ENCODE data around the gene RIMS4. TPM values are rescaled to one million over a fixed set of nuclear protein-coding genes. Genes with fewer than 3 reads are reported as not detected.

RIMS4 gene
- total RNA-seq, 1 experiment from 2014 or later, result 10.9 TPM

DNA sequence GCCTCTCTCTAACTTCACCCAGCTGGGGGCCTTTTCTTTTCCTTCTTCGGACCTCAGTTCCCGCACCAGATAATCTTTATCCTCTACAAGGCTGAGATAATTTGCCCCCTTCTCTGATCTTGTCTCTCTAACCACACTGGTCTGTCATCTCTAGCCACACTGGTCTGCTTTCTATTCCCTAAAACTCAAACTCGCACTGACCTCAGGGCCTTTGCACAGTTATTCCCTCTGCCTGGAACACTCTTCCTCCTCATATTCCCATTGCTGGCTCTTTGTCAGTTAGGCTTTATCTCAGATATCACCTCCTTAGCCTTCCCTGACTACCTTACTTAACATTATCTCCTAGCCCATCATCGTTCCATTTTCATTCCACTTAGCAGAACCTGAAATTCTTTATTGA, 7.6 kb downstream of the RIMS4 start:
- no peak for DNase-seq (ENCODE audit: low spot score)
- in situ Hi-C loops (cut with HindIII; ENCODE audit: low sequenced_read_pairs), result no loop called here

DNA sequence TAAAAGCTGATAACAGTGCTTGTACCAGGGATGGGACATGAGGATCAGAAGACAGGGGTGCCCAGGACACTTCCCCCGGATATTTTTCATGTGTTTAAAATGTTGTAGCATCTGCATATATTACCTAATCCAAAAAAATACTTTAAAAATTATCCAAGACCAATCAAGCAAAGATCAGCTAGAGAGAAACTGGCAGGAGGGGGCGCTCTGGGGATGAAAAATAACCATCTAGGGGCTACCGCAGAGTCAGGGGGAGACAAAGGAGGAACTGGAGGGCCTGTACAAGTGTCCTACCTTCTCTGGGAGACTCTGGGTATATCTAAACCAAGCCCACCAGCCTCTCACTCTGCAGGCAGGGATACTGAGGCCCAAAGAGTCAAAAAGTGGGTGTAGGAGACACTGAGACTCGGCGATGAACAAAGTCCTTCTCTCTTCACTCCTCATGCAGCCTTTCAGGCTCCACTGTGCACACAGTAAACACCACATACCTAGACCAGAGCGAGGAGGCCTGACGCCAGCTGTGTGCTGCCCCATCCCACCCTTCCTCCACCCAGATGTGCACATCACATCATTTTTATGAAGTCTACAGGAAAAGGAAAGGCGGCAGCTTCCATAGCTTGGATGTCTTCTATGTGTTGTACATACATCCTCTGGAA, 9.8 kb downstream of the RIMS4 start:
- no peak for DNase-seq (ENCODE audit: low spot score)

DNA sequence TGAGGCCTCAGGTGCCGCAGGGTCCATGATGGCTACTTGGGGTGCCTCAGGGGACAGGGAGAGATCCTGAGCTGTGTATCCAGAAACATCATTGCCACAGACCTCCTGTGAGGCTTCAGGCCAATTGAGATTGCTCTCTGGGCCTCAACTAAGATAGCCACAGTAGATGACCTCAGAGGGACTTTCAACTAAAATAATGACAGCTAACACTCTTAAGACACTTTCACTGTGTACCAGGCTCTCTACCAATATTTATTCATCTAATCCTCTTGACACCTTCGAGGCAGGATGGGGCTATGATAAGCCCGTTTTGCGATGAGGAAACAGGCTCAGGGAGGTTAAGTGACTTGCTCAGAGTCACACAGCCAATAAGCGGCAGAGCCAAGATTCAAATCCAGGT, 10.7 kb downstream of the RIMS4 start:
- no peak for DNase-seq (ENCODE audit: low spot score)
- in situ Hi-C loops (cut with HindIII; ENCODE audit: low sequenced_read_pairs), result no loop called here

More for the DNA sequence above, 9.8 kb downstream of the RIMS4 start:
- in situ Hi-C loops (cut with HindIII; ENCODE audit: low sequenced_read_pairs), result no loop called here

DNA sequence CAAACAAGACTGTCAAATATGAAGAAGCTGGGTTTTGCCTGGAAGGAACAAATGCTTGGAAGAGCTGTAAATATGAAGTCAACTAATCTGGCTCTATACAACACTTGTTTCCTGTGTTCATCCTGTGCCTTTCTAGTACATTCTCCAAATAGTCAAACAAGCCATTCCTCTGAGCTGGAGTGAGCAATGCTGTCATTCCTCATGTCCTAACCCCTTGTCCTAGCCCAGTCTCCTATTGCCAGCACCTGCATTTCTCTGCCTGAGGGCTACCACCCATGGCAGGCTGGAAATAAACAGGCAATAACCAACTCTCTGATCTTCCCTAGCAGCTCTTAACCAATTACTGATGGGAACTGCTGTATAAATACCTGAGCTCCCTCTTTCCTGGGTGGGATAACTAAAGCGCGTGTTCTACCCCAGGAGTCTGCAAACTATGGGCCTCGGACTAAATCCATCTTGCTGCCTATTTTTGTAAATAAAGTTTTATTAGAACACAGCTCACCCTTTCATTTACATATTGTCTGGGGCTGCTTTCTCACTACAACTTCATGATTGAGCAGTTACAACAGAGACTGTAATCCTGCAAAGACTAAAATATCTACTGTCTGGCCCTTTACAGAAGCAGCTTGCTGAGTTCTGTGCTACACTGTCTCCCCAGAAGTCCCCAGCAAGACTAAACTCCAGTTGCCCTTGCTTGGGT, 13.4 kb downstream of the RIMS4 start:
- DNase-seq (ENCODE audit: low spot score), result no peak
- in situ Hi-C loops (cut with HindIII; ENCODE audit: low sequenced_read_pairs), result no loop called here

DNA sequence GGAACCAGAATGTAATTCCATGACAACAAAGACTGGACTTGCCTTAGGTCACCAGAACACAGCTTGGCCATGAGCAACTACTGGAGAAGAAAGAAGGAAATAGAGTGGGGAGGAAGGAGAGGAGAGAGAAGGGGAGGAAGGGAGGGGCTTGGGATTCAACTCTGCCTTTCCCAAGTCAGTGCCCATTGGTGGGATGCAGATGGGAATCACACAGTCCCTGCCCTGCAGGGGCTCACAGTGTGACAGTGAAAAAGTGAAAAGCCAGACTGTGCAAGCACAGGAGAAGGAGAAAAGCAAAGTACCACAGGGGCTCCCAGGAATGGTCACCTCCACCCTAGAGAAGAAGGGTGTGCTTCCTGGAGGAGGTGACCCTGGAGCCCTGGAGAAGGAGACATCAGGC, 14.0 kb downstream of the RIMS4 start:
- DNase-seq (ENCODE audit: low spot score), result no peak
- in situ Hi-C loops (cut with HindIII; ENCODE audit: low sequenced_read_pairs), result no loop called here

DNA sequence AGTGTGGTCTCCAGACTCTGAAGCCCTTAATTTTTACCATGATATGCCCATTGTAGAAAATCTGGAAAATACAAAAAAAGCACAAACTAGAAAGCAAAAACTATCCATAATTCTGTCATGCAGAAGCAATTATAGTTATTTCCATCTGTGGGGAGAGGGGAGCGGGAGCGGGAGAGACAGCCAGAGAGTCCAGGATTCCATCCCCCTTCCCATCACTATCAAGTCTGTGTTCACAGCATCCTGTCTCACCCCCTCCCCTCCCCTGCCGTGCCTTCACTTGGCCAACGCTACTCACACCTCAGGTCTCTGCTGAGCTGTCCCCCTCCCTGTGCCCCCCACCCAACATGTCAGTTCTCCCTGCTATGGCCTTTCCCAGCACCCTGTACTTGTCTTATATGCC, 14.5 kb downstream of the RIMS4 start:
- in situ Hi-C loops (cut with HindIII; ENCODE audit: low sequenced_read_pairs), result no loop called here
- DNase-seq (ENCODE audit: low spot score), result no peak

DNA sequence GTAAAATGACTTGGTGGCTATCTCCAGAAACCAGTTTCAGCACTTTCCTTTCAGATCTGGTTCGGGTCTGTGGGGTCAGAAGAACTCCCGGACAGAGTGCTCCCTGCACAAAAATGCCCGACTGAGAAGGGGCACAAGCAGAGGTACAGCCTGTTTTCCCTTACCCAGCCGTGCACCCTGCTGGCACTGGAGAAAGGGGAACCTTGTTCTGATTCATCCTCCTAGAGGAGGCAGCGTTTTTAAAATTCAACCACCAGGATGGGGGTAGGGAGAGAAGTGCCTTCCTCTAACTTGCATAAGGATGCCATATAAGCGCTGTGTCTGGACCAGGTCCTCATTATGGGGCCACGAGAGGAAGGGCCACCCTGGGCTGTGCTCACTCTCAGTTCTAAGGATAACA, 17.6 kb downstream of the RIMS4 start:
- DNase-seq (ENCODE audit: low spot score), result no peak
- in situ Hi-C loops (cut with HindIII; ENCODE audit: low sequenced_read_pairs), result no loop called here

DNA sequence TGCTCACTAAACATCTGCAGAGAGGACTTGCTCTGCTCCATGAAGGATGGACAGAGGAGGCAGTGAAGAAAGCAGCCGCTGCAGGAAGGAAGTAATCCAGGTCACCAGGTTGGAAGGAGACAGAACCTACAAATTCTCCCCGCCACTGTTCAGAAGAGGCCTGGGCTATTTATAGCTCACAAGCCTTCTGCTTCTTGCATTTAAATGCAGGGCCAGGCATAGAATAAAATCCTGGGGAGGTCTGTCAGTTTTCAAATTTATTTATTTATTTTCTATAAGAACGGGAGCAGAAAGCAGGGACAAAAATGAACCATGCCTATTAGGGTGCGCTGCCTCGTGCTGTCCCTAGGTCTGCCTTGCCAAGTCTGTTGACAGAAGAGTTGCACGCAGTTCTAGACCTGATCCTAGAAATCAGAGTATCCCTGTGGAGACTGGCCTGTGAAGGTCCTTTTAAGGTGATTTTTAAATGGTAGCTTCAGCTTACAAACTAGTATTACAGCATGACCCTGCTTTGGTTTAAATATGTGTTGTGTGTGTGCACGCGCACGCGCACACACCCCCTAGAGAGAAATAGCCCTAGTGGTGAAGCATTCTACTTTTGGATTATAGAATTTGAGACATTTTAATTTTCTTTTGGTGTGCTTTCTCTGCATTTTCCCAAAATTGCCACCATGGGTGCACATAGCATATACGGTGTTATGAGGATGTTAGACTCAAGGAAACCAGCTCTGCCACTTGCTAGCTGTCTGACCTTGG, 19.5 kb downstream of the RIMS4 start:
- peak; percentile 55 for DNase-seq (ENCODE audit: low spot score)
- in situ Hi-C loops (cut with HindIII; ENCODE audit: low sequenced_read_pairs), result no loop called here

DNA sequence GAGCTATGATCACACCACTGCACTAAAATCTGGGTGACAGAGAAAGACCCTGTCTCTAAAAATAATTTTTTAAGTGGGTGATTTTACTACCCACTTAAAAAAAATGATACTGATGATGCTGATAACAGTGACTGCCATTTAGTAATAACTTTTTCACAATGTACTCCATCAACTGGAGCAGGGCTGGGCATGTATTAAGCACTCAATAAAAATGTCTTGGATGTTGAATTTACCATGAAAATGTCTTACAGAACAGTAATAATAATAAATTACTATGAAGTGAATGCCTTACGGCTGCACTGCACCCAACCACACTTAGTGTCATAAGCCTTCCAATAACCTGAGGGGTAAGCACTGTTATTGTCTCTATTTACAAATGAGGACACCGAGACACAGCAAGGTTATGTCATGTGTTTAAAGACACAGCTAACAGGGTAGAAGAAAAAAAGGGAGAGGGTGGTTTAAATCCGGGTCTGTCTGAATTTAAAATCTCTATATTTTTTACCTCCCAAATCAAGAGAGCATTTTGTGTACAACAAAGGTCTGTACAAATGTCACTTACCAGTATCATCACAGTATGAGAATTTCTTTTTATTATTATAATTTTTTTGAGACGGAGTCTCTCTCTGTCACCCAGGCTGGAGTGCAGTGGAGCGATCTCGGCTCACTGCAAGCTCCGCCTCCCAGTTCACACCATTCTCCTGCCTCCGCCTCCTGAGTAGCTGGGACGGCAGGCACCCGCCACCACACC, 21.5 kb downstream of the RIMS4 start:
- no peak for DNase-seq (ENCODE audit: low spot score)
- in situ Hi-C loops (cut with HindIII; ENCODE audit: low sequenced_read_pairs), result no loop called here

DNA sequence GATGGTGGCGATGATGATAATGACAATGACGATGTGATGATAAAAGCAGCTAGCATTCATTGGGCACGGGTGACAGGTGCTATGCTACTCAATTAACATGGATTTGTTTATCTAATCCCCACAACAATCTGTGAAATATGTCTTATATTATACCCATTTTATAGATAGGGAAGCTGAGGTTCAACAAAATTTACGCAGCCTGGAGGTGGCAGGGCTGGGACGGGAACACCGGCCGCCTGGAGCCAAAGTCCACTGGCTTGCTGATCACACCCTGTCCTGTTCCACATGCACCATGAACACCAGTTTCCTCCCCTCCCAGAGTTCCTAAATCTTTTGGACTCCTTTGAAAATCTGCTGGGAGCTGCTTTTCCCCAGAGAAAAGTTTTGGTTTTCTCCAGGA, 23.0 kb downstream of the RIMS4 start:
- DNase-seq (ENCODE audit: low spot score), result no peak
- in situ Hi-C loops (cut with HindIII; ENCODE audit: low sequenced_read_pairs), result no loop called here

DNA sequence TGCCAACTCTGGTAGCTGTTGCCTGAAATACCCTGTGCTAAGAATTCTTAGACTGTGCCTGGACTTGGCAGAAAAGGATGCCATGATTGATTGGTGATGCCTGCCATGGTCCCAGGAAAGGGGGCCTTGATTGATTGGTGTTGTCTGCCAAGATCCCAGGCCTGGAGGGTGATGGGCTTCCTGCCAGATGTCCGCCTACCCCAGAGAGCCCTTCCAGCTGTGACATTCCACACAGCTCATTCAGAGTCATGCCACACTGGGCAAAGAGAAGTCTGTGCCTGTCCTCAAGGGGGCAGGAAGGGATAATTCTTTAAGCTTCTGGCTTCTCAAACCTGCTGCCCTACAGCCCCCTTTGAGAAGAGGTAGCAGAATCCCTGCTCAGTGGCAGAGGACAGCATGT, 24.6 kb downstream of the RIMS4 start:
- in situ Hi-C loops (cut with HindIII; ENCODE audit: low sequenced_read_pairs), result no loop called here

DNA sequence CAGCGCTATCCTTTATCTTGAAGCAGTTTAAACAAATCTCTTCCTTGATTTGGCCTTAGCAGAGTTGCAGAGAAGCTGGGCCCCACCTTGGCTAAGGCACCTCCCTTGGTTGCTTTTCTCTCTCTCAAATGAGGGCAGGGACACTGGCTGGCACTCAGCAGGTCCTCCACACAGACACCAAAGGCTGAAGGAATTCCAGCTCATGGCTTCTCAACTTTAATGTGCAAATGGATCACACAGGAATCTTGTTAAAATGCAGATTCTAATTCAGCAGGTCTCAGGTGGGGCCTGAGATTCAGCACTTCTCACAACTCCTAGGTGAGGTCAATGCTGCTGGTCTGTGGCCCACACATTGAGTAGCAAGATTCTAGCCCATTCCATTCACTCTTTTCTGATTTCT, 25.7 kb downstream of the RIMS4 start:
- in situ Hi-C loops (cut with HindIII; ENCODE audit: low sequenced_read_pairs), result no loop called here
- DNase-seq (ENCODE audit: low spot score), result no peak

More for the DNA sequence above, 24.6 kb downstream of the RIMS4 start:
- no peak for DNase-seq (ENCODE audit: low spot score)

DNA sequence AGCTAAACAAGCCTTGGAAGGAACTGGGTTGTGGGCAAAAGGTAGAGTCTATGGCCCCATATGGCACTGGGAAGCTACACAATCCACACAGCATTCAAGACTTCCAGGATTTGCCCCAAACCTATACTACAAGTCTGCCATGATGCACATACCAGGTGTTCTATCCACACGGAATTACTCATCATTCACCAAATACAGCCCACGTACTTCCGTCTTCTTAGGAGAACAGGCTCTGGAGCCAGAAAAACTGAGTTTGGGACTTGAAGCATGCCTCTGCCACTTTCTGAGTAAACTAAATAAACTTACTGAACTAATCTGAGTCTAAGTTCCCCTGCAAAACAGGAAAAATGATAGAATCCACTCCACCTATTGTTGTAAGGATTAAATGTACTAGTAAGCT, 28.6 kb downstream of the RIMS4 start:
- no peak for DNase-seq (ENCODE audit: low spot score)

DNA sequence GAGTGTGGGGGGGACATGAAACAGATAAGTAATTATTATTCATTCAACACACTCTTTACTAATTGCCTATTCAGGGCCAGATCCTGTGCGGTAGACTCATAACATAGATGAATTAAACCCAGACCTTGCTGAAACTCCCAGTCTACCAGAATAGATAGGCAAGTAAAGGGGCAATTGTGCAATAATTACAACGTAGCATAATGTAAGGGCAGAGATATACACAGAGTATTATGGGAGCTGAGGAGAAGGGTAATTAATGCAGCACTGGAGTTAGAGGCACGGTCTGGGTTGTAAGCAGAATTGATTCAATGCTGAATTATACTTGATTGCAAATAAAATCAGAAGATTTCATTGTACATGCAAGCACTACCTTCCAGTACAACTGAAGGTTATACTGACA, 29.2 kb downstream of the RIMS4 start:
- in situ Hi-C loops (cut with HindIII; ENCODE audit: low sequenced_read_pairs), result no loop called here
- DNase-seq (ENCODE audit: low spot score), result no peak

More for the DNA sequence above, 28.6 kb downstream of the RIMS4 start:
- in situ Hi-C loops (cut with HindIII; ENCODE audit: low sequenced_read_pairs), result no loop called here

DNA sequence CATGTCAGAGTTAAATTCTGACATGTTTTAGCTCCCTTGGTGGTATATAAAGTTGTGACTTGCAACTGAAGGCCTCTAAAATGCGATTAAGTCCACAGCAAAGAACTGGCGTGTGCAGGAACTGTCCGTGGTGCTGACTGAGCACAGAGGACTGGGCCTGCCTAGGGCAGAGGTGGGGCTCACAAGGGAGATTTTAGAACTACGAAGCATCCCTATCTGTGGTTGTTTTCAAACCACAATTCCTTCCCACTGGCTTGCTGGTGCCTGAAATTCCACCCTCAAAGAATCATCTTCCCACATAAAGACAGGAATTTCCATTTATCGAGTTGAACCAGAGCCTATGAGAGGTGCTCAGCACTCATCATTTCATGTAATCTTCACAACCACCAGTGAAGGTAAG, 30.1 kb downstream of the RIMS4 start:
- no peak for DNase-seq (ENCODE audit: low spot score)
- in situ Hi-C loops (cut with HindIII; ENCODE audit: low sequenced_read_pairs), result no loop called here

DNA sequence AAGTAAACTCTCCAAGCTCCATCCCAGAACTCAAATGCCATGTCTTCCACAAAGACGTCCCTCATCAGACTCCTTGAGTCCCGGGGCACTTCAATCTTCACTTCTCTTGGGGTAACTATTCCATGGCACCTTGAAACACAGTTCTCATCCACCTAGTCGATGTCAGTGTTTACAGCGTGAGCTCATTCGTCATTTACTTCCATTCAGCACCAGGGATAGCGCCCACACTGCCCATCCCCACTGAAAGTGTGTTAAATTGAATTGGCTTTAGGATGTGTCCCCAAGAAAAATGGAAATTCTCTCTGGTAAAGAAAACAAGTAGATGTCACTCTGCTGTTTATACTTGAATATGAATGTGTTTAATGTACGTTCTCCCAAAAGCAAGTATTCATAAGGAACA, 33.4 kb downstream of the RIMS4 start:
- no peak for DNase-seq (ENCODE audit: low spot score)
- in situ Hi-C loops (cut with HindIII; ENCODE audit: low sequenced_read_pairs), result no loop called here

DNA sequence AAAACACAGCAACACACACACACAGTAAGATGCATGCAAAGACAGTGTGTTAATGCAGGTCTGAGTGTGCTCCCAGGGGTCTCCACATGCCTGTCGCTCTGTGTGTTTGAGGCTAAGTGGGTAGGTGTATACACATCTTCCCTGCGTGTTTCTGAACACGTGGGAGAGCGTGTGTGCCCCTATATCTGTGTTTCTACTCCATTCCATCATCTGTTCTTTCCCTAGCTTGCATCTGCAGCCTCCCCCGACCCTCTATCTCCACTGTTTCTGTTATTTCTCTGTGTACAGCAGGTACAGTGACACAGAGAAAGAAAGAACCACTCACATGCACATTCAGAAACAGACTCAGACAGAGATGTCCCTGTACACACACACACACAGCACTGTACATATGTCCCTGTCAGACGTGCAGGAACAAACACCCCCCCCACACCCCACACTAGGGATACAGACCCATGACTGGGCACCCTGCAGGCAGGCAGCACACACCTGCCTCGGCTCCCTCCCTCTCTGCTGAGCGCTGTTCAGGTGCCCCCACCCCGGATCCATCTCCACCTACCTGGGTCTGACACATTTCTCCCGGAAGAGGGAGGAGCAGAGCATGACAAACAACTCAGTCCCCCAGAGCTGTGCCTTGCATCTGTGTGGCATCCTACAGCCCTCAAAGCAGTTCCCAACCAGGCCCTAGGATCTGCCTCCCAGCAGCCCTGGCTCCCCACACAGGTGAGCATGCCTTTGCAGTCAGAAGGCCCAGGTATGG, 37.1 kb downstream of the RIMS4 start:
- in situ Hi-C loops (cut with HindIII; ENCODE audit: low sequenced_read_pairs), result no loop called here
- no peak for DNase-seq (ENCODE audit: low spot score)

DNA sequence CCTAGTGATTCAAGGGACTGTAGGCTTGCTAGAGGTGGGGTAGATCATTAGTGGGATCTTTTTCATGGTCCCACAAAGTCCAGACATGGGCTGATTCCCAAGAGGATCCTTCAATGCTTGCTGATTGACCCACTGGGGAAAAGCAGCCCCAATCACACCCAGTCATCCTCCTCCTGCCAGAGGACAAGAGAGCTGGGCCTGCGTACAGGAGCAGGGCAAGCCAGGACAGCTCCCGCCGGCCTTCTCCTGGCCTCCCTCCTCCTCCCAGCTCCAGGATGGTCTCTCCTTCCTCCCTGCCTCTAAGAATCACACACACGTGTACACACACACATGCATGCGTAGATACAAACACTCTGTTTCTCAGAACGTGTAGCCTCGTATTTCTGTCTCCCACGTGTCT, 37.7 kb downstream of the RIMS4 start:
- in situ Hi-C loops (cut with HindIII; ENCODE audit: low sequenced_read_pairs), result no loop called here
- DNase-seq (ENCODE audit: low spot score), result no peak

DNA sequence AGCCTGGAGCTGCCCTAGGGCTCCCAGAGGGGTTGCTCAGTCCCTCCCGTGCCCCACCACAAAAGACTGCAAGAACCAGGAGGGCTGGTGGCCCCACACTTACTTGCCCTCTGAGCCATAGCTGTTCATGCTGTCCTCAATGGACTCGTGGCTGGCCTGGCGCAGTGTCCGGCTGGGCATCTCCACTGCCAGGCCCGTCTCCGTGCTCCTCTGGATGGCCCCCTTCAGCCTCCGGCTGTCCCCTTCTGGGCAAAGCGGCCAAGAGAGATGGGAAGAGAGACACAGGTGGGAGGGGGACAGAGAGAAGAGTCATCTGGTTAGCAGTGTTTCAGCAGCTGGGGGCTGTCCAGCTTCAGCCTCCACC, 39.2 kb downstream of the RIMS4 start:
- no peak for DNase-seq (ENCODE audit: low spot score)
- in situ Hi-C loops (cut with HindIII; ENCODE audit: low sequenced_read_pairs), result no loop called here

Measured in G401 (cell line).